Left ventricle myocardium inferior (tissue), 1 donor: ENCODE results near the gene TEAD1. TPM values are rescaled to one million over a fixed set of nuclear protein-coding genes. Genes with fewer than 3 reads are reported as not detected.

ENCODE experiments used
- DNase-seq: peaks from one replicate; pipeline ENCODE4 v3.0.0-alpha.2; 2020
- H3K27ac ChIP-seq: fragments of 200-600 bp; replicated peaks from 2 replicates; pipeline ENCODE4 v1.8.0; 2021
- H3K27me3 ChIP-seq: fragments of 200-600 bp; 2 replicates; pipeline ENCODE4 v1.8.0; 2021; ENCODE audit warnings: low read depth
- H3K36me3 ChIP-seq: fragments of 200-600 bp; 2 replicates; pipeline ENCODE4 v1.8.0; 2021
- H3K4me1 ChIP-seq: fragments of 200-600 bp; 2 replicates; pipeline ENCODE4 v1.8.0; 2021
- H3K4me3 ChIP-seq: fragments of 200-600 bp; 2 replicates; pipeline ENCODE4 v1.8.0; 2021; ENCODE audit warnings: mild to moderate bottlenecking, moderate library complexity
- H3K9me3 ChIP-seq: fragments of 200-600 bp; replicated peaks from 2 replicates; pipeline ENCODE4 v1.8.0; 2021
- CTCF ChIP-seq: fragments of 200-600 bp; IDR thresholded peaks from 2 replicates; pipeline ENCODE4 v1.8.0; 2021; ENCODE audit warnings: antibody characterized with exemption, mild to moderate bottlenecking, borderline replicate concordance
- intact Hi-C: fragments of 100-400 bp; cut with micrococcal nuclease; formaldehyde crosslinking; loops from one replicate; pipeline ENCODE4 v1.11.0; 2022
- total RNA-seq: library from RNA; stranded (reverse); fragmentation: NEBNext Ultra II Directional; extraction: Animal tissue kit (Norgen Biotek cat#: 25700); gene quantifications from one replicate; pipeline ENCODE4 v1.2.1, GENCODE V29; 2021
- donor health status: DM: no; HTN: yes; CAD: no; lungs with severe emphysema.

TEAD1 gene
- total RNA-seq, 1 donor from 2014 or later = 121 TPM

DNA sequence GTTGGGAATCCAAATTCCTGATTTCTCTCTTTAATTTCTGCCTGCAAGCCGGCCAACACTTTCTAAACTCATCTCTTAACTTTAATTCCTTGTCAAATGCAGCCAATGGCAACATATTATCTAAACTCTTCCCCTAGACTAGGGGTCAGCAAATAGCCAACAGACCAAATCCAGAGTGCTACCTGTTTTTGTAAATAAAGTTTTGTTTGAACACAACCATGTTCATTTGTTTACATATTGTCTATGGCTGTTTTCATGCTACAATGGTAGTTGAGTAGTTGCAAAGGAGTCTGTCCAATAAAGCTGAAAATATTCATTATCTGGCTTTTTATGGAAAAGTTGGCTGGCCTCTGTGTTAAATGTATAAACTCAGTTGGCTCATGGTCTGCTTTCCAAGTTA is 297.7 kb downstream of the TEAD1 start:
- H3K27ac ChIP-seq = no peak overlapping the region
- no peak for DNase-seq
- no peak overlapping the region for H3K4me3 ChIP-seq
- no peaks in the 10 kb centered on the region for H3K36me3 ChIP-seq
- TF ChIP-seq CTCF = no peak
- no peaks in the 10 kb centered on the region for H3K27me3 ChIP-seq
- intact Hi-C loops = no loop called here
- H3K9me3 ChIP-seq = no peaks in the 10 kb centered on the region
- H3K4me1 ChIP-seq = no peaks in the 10 kb centered on the region

- intact Hi-C loops = no loop called here
- DNase-seq = no peak
- Histone ChIP-seq H3K27me3 (peaks cover 11% of the 10 kb centered on the region), H3K4me1 (no peaks in the 10 kb centered on the region), H3K9me3 (no peaks in the 10 kb centered on the region), H3K27ac (no peak overlapping the region), H3K36me3 (no peaks in the 10 kb centered on the region), H3K4me3 (no peak overlapping the region)
- no peak for TF ChIP-seq CTCF
These were observed 299.4 kb downstream of the TEAD1 start for GRCh38 chr11:12973528-12974181.

GRCh38 chr11:12975195-12975594 is 301.0 kb downstream of the TEAD1 start:
- intact Hi-C loops = no loop called here
- TF ChIP-seq CTCF = no peak
- DNase-seq = no peak
- Histone ChIP-seq H3K27me3 (peaks cover 13% of the 10 kb centered on the region), H3K9me3 (no peaks in the 10 kb centered on the region), H3K4me1 (no peaks in the 10 kb centered on the region), H3K36me3 (no peaks in the 10 kb centered on the region), H3K27ac (no peak overlapping the region), H3K4me3 (no peak overlapping the region)

DNA sequence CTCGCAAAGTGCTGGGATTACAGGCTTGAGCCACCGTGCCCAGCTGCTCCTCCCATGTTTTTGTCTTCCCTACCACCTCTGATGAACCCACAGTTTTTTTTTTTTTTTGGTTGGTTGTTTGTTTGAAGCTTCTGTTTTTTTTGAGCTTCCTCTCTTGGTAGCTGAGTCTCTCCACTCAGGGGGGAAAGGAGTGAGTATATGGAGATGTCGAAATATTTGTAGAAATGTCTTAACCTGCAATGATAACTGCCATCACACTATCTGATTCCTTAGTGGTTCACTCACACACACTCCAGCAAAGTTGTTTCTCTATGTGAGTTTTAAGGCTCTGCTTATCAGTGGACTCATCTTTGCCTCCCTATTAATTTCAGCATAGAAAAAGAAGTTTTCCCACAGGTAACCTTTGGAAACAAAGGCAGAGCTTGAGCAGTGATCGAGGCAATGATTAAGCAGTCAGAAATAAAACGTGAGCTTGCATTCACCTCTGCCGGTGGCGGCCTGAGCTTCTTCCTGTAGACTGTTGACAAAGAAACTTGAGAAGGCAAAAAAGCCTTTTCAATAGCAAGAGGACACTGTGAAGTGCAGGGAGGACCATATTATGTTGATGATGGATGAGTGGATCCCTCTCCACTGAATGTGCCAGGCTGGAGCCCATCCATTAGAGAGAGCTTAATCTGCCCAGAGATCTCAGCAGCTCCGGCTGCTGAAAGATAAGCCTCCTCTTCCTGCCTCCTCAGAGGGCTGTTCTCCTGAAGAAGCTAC is 305.9 kb downstream of the TEAD1 start:
- no peaks in the 10 kb centered on the region for H3K4me1 ChIP-seq
- no peak for DNase-seq
- peaks cover 34% of the 10 kb centered on the region for H3K27me3 ChIP-seq
- intact Hi-C loops = no loop called here
- H3K4me3 ChIP-seq = no peak overlapping the region
- no peak overlapping the region for H3K27ac ChIP-seq
- TF ChIP-seq CTCF = no peak
- H3K9me3 ChIP-seq = no peaks in the 10 kb centered on the region
- no peaks in the 10 kb centered on the region for H3K36me3 ChIP-seq

DNA sequence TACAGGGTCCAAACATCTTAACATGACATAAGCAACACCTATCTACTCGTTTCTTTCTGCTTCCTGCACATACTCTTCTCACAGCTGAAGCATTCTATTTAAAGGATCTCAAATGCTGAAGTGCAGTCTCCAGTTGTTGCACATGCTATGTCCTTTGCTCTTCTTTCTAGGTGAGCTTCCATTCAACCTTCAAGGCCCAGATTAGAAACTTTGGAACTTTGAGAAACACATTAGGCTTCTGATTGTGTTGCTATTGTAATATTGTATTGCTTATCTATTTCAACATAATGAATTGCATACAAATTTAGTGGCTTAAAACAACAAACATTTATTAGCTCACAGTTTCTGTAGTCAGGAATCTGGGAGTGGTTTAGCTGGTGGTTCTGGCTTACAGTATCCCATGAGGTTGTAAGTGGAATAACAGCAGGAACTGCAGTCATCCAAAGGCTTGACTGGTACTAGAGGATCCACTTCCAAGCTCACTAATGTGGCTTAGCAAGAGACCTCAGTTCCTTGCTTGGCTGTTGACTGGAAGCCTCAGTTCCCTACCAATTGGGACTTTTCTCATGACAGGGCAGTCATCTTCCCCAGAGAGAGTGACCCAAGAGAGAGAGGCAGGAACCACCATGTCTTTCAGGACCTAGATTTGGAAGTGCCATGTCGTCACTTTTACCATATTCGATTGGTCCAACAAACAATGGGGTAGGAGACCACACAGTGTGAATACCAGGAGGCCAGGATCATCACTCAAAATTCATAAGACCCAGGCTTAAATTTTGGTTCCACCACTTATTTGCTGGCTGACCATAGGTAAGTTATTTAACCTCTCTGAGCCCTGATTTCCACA is 307.7 kb downstream of the TEAD1 start:
- TF ChIP-seq CTCF = no peak
- Histone ChIP-seq H3K36me3 (no peaks in the 10 kb centered on the region), H3K27ac (no peak overlapping the region), H3K4me1 (no peaks in the 10 kb centered on the region), H3K27me3 (peaks cover 50% of the 10 kb centered on the region), H3K4me3 (no peak overlapping the region), H3K9me3 (no peaks in the 10 kb centered on the region)
- intact Hi-C loops = no loop called here
- no peak for DNase-seq
